G401 (cell line): ENCODE measurements around the gene WDFY3. TPM values are rescaled to one million over a fixed set of nuclear protein-coding genes. Genes with fewer than 3 reads are reported as not detected.

Source experiments
- DNase-seq: peaks from one replicate; pipeline ENCODE4 v3.0.0-alpha.2; 2015; ENCODE audit warnings: low spot score
- in situ Hi-C: cut with HindIII; loops from 2 replicates; pipeline ENCODE4 v1.10.0; 2016; ENCODE audit warnings: low sequenced_read_pairs, mixed read lengths
- total RNA-seq: library from RNA; depleted of rRNA; stranded (reverse); fragments of >200 nt; shearing (Covaris generic); gene quantifications from 2 replicates; pipeline ENCODE4 v1.2.3, GENCODE V29; 2014; rRNA removed

Gene WDFY3
- 15.4 and 38.0 TPM in 2 replicates for total RNA-seq

GRCh38 chr4:84966382-84967242 lies at the start of gene WDFY3:
Gene WDFY3, minus strand, starts transcription at chr4:84966690. Its CDS starts 106,099 bp downstream, at chr4:84860591.
- in situ Hi-C loops: no loop called here
- peak; percentile 95 for DNase-seq

- in situ Hi-C loops: no loop called here
- no peak for DNase-seq
Observed at GRCh38 chr4:85005865-85006377, 39.4 kb upstream of the WDFY3 start.

GRCh38 chr4:85000343-85000742 lies 33.9 kb upstream of the WDFY3 start:
- no peak for DNase-seq
- in situ Hi-C loops: no loop called here

- in situ Hi-C loops: no loop called here
- DNase-seq: no peak
Observed at GRCh38 chr4:84995386-84995785, 28.9 kb upstream of the WDFY3 start.

GRCh38 chr4:84994280-84994679 lies 27.8 kb upstream of the WDFY3 start:
- DNase-seq: no peak
- in situ Hi-C loops: no loop called here

- in situ Hi-C loops: no loop called here
- no peak for DNase-seq
Observed at GRCh38 chr4:84985952-84986351, 19.5 kb upstream of the WDFY3 start.

GRCh38 chr4:84977396-84977795 lies 10.9 kb upstream of the WDFY3 start:
- in situ Hi-C loops: no loop called here
- DNase-seq: no peak

- in situ Hi-C loops: no loop called here
- DNase-seq: no peak
Observed at GRCh38 chr4:84973856-84974255, 7.4 kb upstream of the WDFY3 start.

- DNase-seq: peak; percentile 78
- in situ Hi-C loops: no loop called here
Observed at GRCh38 chr4:84971319-84971932, 4.9 kb upstream of the WDFY3 start.

GRCh38 chr4:84968925-84969324 lies 2.4 kb upstream of the WDFY3 start:
- in situ Hi-C loops: no loop called here
- no peak for DNase-seq

- in situ Hi-C loops: no loop called here
- DNase-seq: peak; percentile 65
Observed at GRCh38 chr4:84967243-84967690, 777 bp upstream of the WDFY3 start.

GRCh38 chr4:84965553-84966381 lies 723 bp downstream of the WDFY3 start:
- in situ Hi-C loops: no loop called here
- DNase-seq: peak; percentile 72

GRCh38 chr4:84964995-84965552 lies 1.4 kb downstream of the WDFY3 start:
- no peak for DNase-seq
- in situ Hi-C loops: no loop called here

GRCh38 chr4:84962102-84962501 lies 4.4 kb downstream of the WDFY3 start:
- no peak for DNase-seq
- in situ Hi-C loops: no loop called here

GRCh38 chr4:84958434-84958833 lies 8.1 kb downstream of the WDFY3 start:
- in situ Hi-C loops: no loop called here
- no peak for DNase-seq

- DNase-seq: no peak
- in situ Hi-C loops: no loop called here
Observed at GRCh38 chr4:84957514-84958420, 8.7 kb downstream of the WDFY3 start.

- DNase-seq: no peak
- in situ Hi-C loops: no loop called here
Observed at GRCh38 chr4:84956014-84956413, 10.5 kb downstream of the WDFY3 start.

GRCh38 chr4:84954982-84955567 lies 11.4 kb downstream of the WDFY3 start:
- in situ Hi-C loops: no loop called here
- no peak for DNase-seq
